Panc1 (cell line): ENCODE measurements around the gene IL15. TPM values are rescaled to one million over a fixed set of nuclear protein-coding genes. Genes with fewer than 3 reads are reported as not detected.

ENCODE experiments used
- ATAC-seq: fragments of 200-7000 bp; cut with Tn5 transposase; 2 replicates; pipeline ENCODE4 v1.9.1; 2020; ENCODE audit warnings: mild to moderate bottlenecking, moderate library complexity
- BruUV-seq: library from RNA; stranded (reverse); fragments of 400-500 nt; replicated peaks from 2 replicates; lab custom pipeline; 2021; lab: Mats Ljungman, UMichigan
- CTCF ChIA-PET: fragments of 300-600 bp; sonication (Branson Sonifier 250); formaldehyde crosslinking; loops from one replicate; lab custom pipeline; 2022; ENCODE audit warnings: antibody characterized with exemption; lab: Charles Lee
- POLR2A ChIA-PET: fragments of 300-600 bp; sonication (Branson Sonifier 250); formaldehyde crosslinking; loops from one replicate; lab custom pipeline; 2022; ENCODE audit warnings: antibody characterized with exemption; lab: Charles Lee
- DNase-seq: peaks from one replicate; pipeline ENCODE4 v3.0.0-alpha.2; 2010; ENCODE audit warnings: low read depth, low spot score
- H3K27ac ChIP-seq: 2 replicates; pipeline ENCODE4 v1.5.1; 2011; ENCODE audit warnings: mild to moderate bottlenecking, low read length, inconsistent platforms
- H3K27me3 ChIP-seq: fragments of 200-500 bp; sonication (Bioruptor generic); 2 replicates; pipeline ENCODE4 v1.6.0; 2014; ENCODE audit warnings: low read length, inconsistent platforms; ENCODE audit not compliant: control insufficient read depth, insufficient read depth
- H3K36me3 ChIP-seq: fragments of 200-500 bp; sonication (Bioruptor generic); 2 replicates; pipeline ENCODE4 v1.5.1; 2014; ENCODE audit warnings: inconsistent platforms, mild to moderate bottlenecking, low read length, moderate library complexity; ENCODE audit not compliant: control insufficient read depth, insufficient read depth
- H3K4me1 ChIP-seq: 2 replicates; pipeline ENCODE4 v1.5.1; 2011; ENCODE audit warnings: inconsistent platforms, mild to moderate bottlenecking, low read length, moderate library complexity; ENCODE audit not compliant: control insufficient read depth, insufficient read depth
- H3K4me3 ChIP-seq, 2 experiments: 2 replicates each; pipeline ENCODE4 v1.5.1; 2011 to 2012; ENCODE audit warnings: low read depth in 2 of 2, low read length in 2 of 2, mild to moderate bottlenecking in 2 of 2, inconsistent platforms in 1 of 2, moderate library complexity in 1 of 2
- H3K9me3 ChIP-seq: fragments of 200-500 bp; sonication (Bioruptor generic); 2 replicates; pipeline ENCODE4 v1.5.1; 2014; ENCODE audit warnings: low read depth, mild to moderate bottlenecking, inconsistent platforms, low read length, moderate library complexity; ENCODE audit not compliant: control insufficient read depth, insufficient read depth
- CTCF ChIP-seq: fragments of 450-650 bp; IDR thresholded peaks from 2 replicates; pipeline ENCODE4 v1.5.1; 2017; ENCODE audit warnings: mild to moderate bottlenecking
- POLR2AphosphoS5 ChIP-seq: IDR thresholded peaks from 2 replicates; pipeline ENCODE4 v1.6.1; 2012; ENCODE audit warnings: mild to moderate bottlenecking, low read depth, low read length, moderate library complexity
- REST ChIP-seq, 2 experiments: IDR thresholded peaks; 2 replicates each; pipeline ENCODE4 v1.6.1; 2011 to 2012; ENCODE audit warnings: low read depth in 2 of 2, control low read depth in 1 of 2, low read length in 1 of 2, mild to moderate bottlenecking in 1 of 2, moderate library complexity in 1 of 2; ENCODE audit not compliant: insufficient read depth in 1 of 2
- SIN3A ChIP-seq: IDR thresholded peaks from 2 replicates; pipeline ENCODE4 v1.6.1; 2012; ENCODE audit warnings: low read depth, mild to moderate bottlenecking, low read length, moderate library complexity, borderline replicate concordance; ENCODE audit not compliant: insufficient read depth
- TCF7L2 ChIP-seq: IDR thresholded peaks from 2 replicates; pipeline ENCODE4 v1.6.1; 2011; ENCODE audit warnings: mild to moderate bottlenecking, low read depth, low read length, inconsistent platforms
- in situ Hi-C: cut with HindIII; loops from 2 replicates; pipeline ENCODE4 v1.10.0; 2016; ENCODE audit warnings: low sequenced_read_pairs, low pct_unique_long_range_greater_than_20kb
- intact Hi-C: fragments of 100-400 bp; cut with micrococcal nuclease; formaldehyde crosslinking; loops from one replicate; pipeline ENCODE4 v1.10.0; 2022; ENCODE audit not compliant: unreplicated experiment
- total RNA-seq: library from RNA; stranded (reverse); gene quantifications from one replicate; pipeline ENCODE4 v1.2.1, GENCODE V29; 2021; ENCODE audit not compliant: unreplicated experiment

IL15 gene
- total RNA-seq, 1 experiment from 2014 or later: 2.7 TPM

GRCh38 chr4:141645611-141646340 is 9.4 kb downstream of the IL15 start:
- no peak overlapping the region for H3K27ac ChIP-seq
- CTCF ChIA-PET: no interaction called here
- H3K36me3 ChIP-seq: no peaks in the 10 kb centered on the region
- in situ Hi-C loops: no loop called here
- BruUV-seq: no TSS peak
- ATAC-seq: no peak
- intact Hi-C loops: no loop called here
- H3K4me3 ChIP-seq: no peak overlapping the region
- H3K27me3 ChIP-seq: no peaks in the 10 kb centered on the region
- no peak for DNase-seq
- H3K9me3 ChIP-seq: no peaks in the 10 kb centered on the region
- POLR2A ChIA-PET: no interaction called here
- TF ChIP-seq SIN3A: no peak
- no peak for TF ChIP-seq TCF7L2
- no peak for TF ChIP-seq CTCF
- TF ChIP-seq REST (IDR thresholded peaks at IDR 0.05; ENCODE audit: insufficient read depth in 1 of 2, low read depth in 2 of 2, low read length in 1 of 2): no peak
- no peak for TF ChIP-seq POLR2AphosphoS5
- no peaks in the 10 kb centered on the region for H3K4me1 ChIP-seq

GRCh38 chr4:141646969-141647368 is 10.6 kb downstream of the IL15 start:
- H3K36me3 ChIP-seq: no peaks in the 10 kb centered on the region
- TF ChIP-seq REST (IDR thresholded peaks at IDR 0.05; ENCODE audit: insufficient read depth in 1 of 2, low read depth in 2 of 2, low read length in 1 of 2) (no peak), SIN3A (no peak), CTCF (no peak), POLR2AphosphoS5 (no peak), TCF7L2 (no peak)
- CTCF ChIA-PET: no interaction called here
- no peaks in the 10 kb centered on the region for H3K4me1 ChIP-seq
- no peak overlapping the region for H3K4me3 ChIP-seq
- no peaks in the 10 kb centered on the region for H3K27me3 ChIP-seq
- in situ Hi-C loops: no loop called here
- BruUV-seq: no TSS peak
- H3K27ac ChIP-seq: no peak overlapping the region
- DNase-seq (no peak), ATAC-seq (no peak)
- POLR2A ChIA-PET: no interaction called here
- intact Hi-C loops: no loop called here
- no peaks in the 10 kb centered on the region for H3K9me3 ChIP-seq
